ENCODE results near the gene FADD.

The FADD gene

GRCh38 chr11:70183032-70183431 lies 20.1 kb upstream of the FADD start:
- Histone ChIP-seq H3K27me3 (peaks cover 13% of the 10 kb centered on the region), H3K36me3 (no peaks in the 10 kb centered on the region), H3K27ac (no peak overlapping the region), H3K4me3 (ENCODE audit: low read depth in 1 of 2, low read length in 1 of 2) (no peak overlapping the region), H3K9me3 (no peaks in the 10 kb centered on the region), H3K4me1 (ENCODE audit: control insufficient read depth in 1 of 2, insufficient read depth in 1 of 2, low read depth in 1 of 2, low read length in 1 of 2) (no peaks in the 10 kb centered on the region)
- no peak for TF ChIP-seq CTCF (IDR thresholded peaks at IDR 0.05)

- no peak for TF ChIP-seq CTCF (IDR thresholded peaks at IDR 0.05)
- H3K36me3 ChIP-seq = no peaks in the 10 kb centered on the region
- H3K27me3 ChIP-seq = peaks cover 13% of the 10 kb centered on the region
- H3K4me1 ChIP-seq (ENCODE audit: control insufficient read depth in 1 of 2, insufficient read depth in 1 of 2, low read depth in 1 of 2, low read length in 1 of 2) = no peaks in the 10 kb centered on the region
- no peak overlapping the region for H3K27ac ChIP-seq
- H3K4me3 ChIP-seq (ENCODE audit: low read depth in 1 of 2, low read length in 1 of 2) = no peak overlapping the region
- no peaks in the 10 kb centered on the region for H3K9me3 ChIP-seq
These were observed 19.5 kb upstream of the FADD start for GRCh38 chr11:70183483-70184176.

GRCh38 chr11:70184396-70184795 lies 18.7 kb upstream of the FADD start:
- Histone ChIP-seq H3K27me3 (peaks cover 15% of the 10 kb centered on the region), H3K27ac (no peak overlapping the region), H3K36me3 (no peaks in the 10 kb centered on the region), H3K9me3 (no peaks in the 10 kb centered on the region), H3K4me3 (ENCODE audit: low read depth in 1 of 2, low read length in 1 of 2) (no peak overlapping the region), H3K4me1 (ENCODE audit: control insufficient read depth in 1 of 2, insufficient read depth in 1 of 2, low read depth in 1 of 2, low read length in 1 of 2) (no peaks in the 10 kb centered on the region)
- TF ChIP-seq CTCF (IDR thresholded peaks at IDR 0.05) = no peak

- no peaks in the 10 kb centered on the region for H3K4me1 ChIP-seq (ENCODE audit: control insufficient read depth in 1 of 2, insufficient read depth in 1 of 2, low read depth in 1 of 2, low read length in 1 of 2)
- no peak for TF ChIP-seq CTCF (IDR thresholded peaks at IDR 0.05)
- H3K27me3 ChIP-seq = peaks cover 21% of the 10 kb centered on the region
- no peak overlapping the region for H3K4me3 ChIP-seq (ENCODE audit: low read depth in 1 of 2, low read length in 1 of 2)
- no peaks in the 10 kb centered on the region for H3K36me3 ChIP-seq
- H3K27ac ChIP-seq = no peak overlapping the region
- H3K9me3 ChIP-seq = no peaks in the 10 kb centered on the region
These were observed 17.6 kb upstream of the FADD start for GRCh38 chr11:70185348-70186055.

- no peak overlapping the region for H3K27ac ChIP-seq
- H3K27me3 ChIP-seq = peaks cover 30% of the 10 kb centered on the region
- H3K9me3 ChIP-seq = no peaks in the 10 kb centered on the region
- H3K4me3 ChIP-seq (ENCODE audit: low read depth in 1 of 2, low read length in 1 of 2) = no peak overlapping the region
- no peak for TF ChIP-seq CTCF (IDR thresholded peaks at IDR 0.05)
- no peaks in the 10 kb centered on the region for H3K36me3 ChIP-seq
- H3K4me1 ChIP-seq (ENCODE audit: control insufficient read depth in 1 of 2, insufficient read depth in 1 of 2, low read depth in 1 of 2, low read length in 1 of 2) = no peaks in the 10 kb centered on the region
These were observed 16.7 kb upstream of the FADD start for GRCh38 chr11:70186420-70186819.

All from neutrophil (primary cell).